ENCODE data around the gene SLC29A3.
"Not testable (repeated sequence)": the region's sequence is repeated elsewhere in the genome, so short reads cannot be mapped to it uniquely, and the experiment has no call there.

The SLC29A3 gene

DNA sequence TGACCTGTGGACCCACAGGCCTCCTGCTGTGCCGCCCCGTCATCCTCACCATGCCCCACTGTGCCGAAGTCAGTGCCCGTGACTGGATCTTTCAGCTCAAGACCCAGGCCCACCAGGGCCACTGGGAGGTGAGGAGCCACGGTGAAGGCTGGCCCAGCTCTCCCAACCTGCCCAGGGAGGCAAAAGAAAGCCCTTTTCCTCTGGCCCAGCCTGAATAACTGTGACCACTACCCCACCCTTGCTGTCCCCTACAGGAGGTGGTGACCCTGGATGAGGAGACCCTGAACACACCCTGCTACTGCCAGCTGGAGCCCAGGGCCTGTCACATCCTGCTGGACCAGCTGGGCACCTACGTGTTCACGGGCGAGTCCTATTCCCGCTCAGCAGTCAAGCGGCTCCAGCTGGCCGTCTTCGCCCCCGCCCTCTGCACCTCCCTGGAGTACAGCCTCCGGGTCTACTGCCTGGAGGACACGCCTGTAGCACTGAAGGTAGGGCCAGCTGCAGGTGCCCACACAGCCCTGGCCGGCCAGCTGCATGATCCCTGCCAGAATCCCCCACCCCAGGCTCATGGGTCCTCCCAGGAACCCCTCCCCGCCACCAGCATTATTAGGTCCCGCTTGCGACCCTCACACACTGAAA is 25.5 kb upstream of the SLC29A3 start:
- CTCF ChIA-PET, result interaction anchor here (1.0 kb wide), 1 partner anchor 9 kb away, joined by 5 read pairs; no protein-coding TSS in a partner anchor
- DNase-seq (ENCODE audit: extremely low spot score), result no peak
- TF ChIP-seq ZNF384 (IDR thresholded peaks at IDR 0.05) (no peak), LEF1 (IDR thresholded peaks at IDR 0.05; ENCODE audit: borderline replicate concordance) (no peak), FOXK2 (IDR thresholded peaks at IDR 0.05) (no peak), FOXA1 (IDR thresholded peaks at IDR 0.05) (no peak), L3MBTL2 (conservative IDR thresholded peaks at IDR 0.05) (no peak), FOXM1 (IDR thresholded peaks at IDR 0.05; ENCODE audit: borderline replicate concordance) (no peak), BHLHE40 (IDR thresholded peaks at IDR 0.05; ENCODE audit: borderline replicate concordance) (no peak), ELF4 (IDR thresholded peaks at IDR 0.05) (no peak), HDGF (IDR thresholded peaks at IDR 0.05; ENCODE audit: borderline replicate concordance) (no peak), SP1 (IDR thresholded peaks at IDR 0.05) (no peak), TARDBP (IDR thresholded peaks at IDR 0.05) (no peak), CTBP1 (IDR thresholded peaks at IDR 0.05; ENCODE audit: borderline replicate concordance) (no peak)
- TF ChIP-seq, protein P1, sequence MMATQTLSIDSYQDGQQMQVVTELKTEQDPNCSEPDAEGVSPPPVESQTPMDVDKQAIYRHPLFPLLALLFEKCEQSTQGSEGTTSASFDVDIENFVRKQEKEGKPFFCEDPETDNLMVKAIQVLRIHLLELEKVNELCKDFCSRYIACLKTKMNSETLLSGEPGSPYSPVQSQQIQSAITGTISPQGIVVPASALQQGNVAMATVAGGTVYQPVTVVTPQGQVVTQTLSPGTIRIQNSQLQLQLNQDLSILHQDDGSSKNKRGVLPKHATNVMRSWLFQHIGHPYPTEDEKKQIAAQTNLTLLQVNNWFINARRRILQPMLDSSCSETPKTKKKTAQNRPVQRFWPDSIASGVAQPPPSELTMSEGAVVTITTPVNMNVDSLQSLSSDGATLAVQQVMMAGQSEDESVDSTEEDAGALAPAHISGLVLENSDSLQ (IDR thresholded peaks at IDR 0.05), result no peak

GRCh38 chr10:71294091-71294561 is 24.9 kb upstream of the SLC29A3 start:
- ChIA-PET POLR2A (no interaction called here), CTCF (no interaction called here)
- TF ChIP-seq ZNF384 (IDR thresholded peaks at IDR 0.05) (no peak), FOXA1 (IDR thresholded peaks at IDR 0.05) (no peak), BHLHE40 (IDR thresholded peaks at IDR 0.05; ENCODE audit: borderline replicate concordance) (no peak), FOXK2 (IDR thresholded peaks at IDR 0.05) (no peak), FOXM1 (IDR thresholded peaks at IDR 0.05; ENCODE audit: borderline replicate concordance) (no peak), ELF4 (IDR thresholded peaks at IDR 0.05) (no peak), HDGF (IDR thresholded peaks at IDR 0.05; ENCODE audit: borderline replicate concordance) (no peak)
- TF ChIP-seq, protein P1 (IDR thresholded peaks at IDR 0.05), result no peak
- no peak for DNase-seq (ENCODE audit: extremely low spot score)

More for the DNA sequence above, 25.5 kb upstream of the SLC29A3 start:
- POLR2A ChIA-PET, result no interaction called here

- CTCF ChIA-PET, result no interaction called here
- TF ChIP-seq SP1 (IDR thresholded peaks at IDR 0.05) (no peak), LEF1 (IDR thresholded peaks at IDR 0.05; ENCODE audit: borderline replicate concordance) (no peak)
- POLR2A ChIA-PET, result no interaction called here
- DNase-seq (ENCODE audit: extremely low spot score), result no peak
Measured at GRCh38 chr10:71294856-71295255, 24.2 kb upstream of the SLC29A3 start.

DNA sequence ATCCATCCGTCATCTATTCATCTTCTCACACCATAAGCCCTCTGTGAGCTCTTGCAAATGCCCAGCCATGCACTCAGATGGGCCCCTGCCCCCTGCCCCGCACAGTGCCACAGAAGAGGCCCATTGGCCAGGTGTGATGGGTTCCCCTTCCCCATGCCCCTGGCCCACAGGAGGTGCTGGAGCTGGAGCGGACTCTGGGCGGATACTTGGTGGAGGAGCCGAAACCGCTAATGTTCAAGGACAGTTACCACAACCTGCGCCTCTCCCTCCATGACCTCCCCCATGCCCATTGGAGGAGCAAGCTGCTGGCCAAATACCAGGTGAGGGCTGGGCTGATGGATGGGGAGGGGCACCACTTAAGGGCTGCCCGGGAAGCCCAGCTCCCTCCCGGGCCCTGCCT is 23.4 kb upstream of the SLC29A3 start:
- no peak for TF ChIP-seq CTBP1 (IDR thresholded peaks at IDR 0.05; ENCODE audit: borderline replicate concordance)
- no peak for TF ChIP-seq FOXK2 (IDR thresholded peaks at IDR 0.05)
- ChIA-PET POLR2A (no interaction called here), CTCF (interaction anchor here (0.6 kb wide), 1 partner anchor 16 kb away, joined by 5 read pairs; no protein-coding TSS in a partner anchor)
- DNase-seq (ENCODE audit: extremely low spot score), result no peak

DNA sequence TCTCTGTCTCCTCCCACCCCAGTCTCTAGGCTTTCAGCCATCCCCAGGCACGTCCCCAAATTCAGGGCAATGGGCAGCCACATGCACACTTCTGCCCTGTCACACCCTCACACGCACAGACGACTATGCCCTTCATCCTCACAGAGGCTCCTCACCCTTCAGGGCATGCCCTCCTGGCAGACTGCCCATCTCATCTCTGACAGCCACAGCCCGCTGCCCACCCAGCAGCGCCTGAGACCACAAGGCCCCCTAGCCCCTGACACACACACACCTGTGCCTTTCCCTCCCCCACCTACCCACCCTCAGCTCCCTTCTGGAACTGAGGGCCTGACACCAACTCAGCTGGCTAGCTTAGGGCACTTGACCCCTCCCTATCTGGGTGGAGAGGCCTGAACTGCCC is 23.0 kb upstream of the SLC29A3 start:
- ChIA-PET CTCF (interaction anchor here (0.6 kb wide), 1 partner anchor 15 kb away, joined by 5 read pairs; no protein-coding TSS in a partner anchor), POLR2A (no interaction called here)
- DNase-seq (ENCODE audit: extremely low spot score), result no peak
- TF ChIP-seq BHLHE40 (IDR thresholded peaks at IDR 0.05; ENCODE audit: borderline replicate concordance), result no peak
- TF ChIP-seq ARNT (IDR thresholded peaks at IDR 0.05), result no peak
- no peak for TF ChIP-seq CTBP1 (IDR thresholded peaks at IDR 0.05; ENCODE audit: borderline replicate concordance)
- no peak for TF ChIP-seq FOXK2 (IDR thresholded peaks at IDR 0.05)
- no peak for TF ChIP-seq HDGF (IDR thresholded peaks at IDR 0.05; ENCODE audit: borderline replicate concordance)
- TF ChIP-seq, protein P1 (IDR thresholded peaks at IDR 0.05), result no peak
- TF ChIP-seq FOXA1 (IDR thresholded peaks at IDR 0.05), result no peak
- TF ChIP-seq SUZ12 (IDR thresholded peaks at IDR 0.05), result no peak
- no peak for TF ChIP-seq LEF1 (IDR thresholded peaks at IDR 0.05; ENCODE audit: borderline replicate concordance)
- TF ChIP-seq FOXM1 (IDR thresholded peaks at IDR 0.05; ENCODE audit: borderline replicate concordance), result no peak
- no peak for TF ChIP-seq ZNF384 (IDR thresholded peaks at IDR 0.05)
- no peak for TF ChIP-seq ELF4 (IDR thresholded peaks at IDR 0.05)
- no peak for TF ChIP-seq L3MBTL2 (conservative IDR thresholded peaks at IDR 0.05)

DNA sequence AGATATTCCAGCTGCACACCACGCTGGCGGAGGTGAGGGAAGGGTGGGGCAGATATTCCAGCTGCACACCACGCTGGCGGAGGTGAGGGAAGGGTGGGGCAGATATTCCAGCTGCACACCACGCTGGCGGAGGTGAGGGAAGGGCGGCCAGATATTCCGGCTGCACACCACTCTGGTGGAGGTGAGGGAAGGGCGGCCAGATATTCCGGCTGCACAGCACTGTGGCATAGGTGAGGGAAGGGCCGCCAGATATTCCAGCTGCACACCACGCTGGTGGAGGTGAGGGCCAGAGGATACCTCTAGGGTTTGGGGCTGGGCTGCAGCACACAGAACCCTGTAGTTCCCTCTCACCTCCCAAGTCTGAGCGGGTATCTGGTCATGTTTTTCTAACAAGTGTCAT is 22.2 kb upstream of the SLC29A3 start:
- POLR2A ChIA-PET; CTCF ChIA-PET; DNase-seq (ENCODE audit: extremely low spot score): not testable (repeated sequence)

DNA sequence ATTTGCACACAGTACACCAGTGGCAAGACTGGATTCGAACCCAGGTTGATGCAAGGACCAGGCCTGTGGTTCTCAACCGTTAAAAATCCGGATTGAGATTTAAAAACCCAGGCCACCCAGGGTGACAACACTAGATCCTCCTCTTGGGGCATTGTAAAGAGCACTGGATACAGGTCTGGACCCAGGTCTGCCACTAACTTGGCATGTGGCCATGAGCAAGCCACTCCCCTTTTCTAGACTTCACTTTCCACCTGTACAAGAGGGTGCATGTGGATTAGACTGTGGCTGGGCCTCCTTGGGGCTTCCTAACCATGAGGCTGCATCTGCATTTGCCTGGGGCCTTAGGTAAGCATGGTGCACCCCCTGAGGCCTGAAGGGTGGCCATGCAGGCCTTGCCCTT is 21.7 kb upstream of the SLC29A3 start:
- no peak for TF ChIP-seq CTBP1 (IDR thresholded peaks at IDR 0.05; ENCODE audit: borderline replicate concordance)
- no peak for TF ChIP-seq FOXM1 (IDR thresholded peaks at IDR 0.05; ENCODE audit: borderline replicate concordance)
- TF ChIP-seq BHLHE40 (IDR thresholded peaks at IDR 0.05; ENCODE audit: borderline replicate concordance), result no peak
- TF ChIP-seq HDGF (IDR thresholded peaks at IDR 0.05; ENCODE audit: borderline replicate concordance), result no peak
- no peak for TF ChIP-seq L3MBTL2 (conservative IDR thresholded peaks at IDR 0.05)
- no peak for TF ChIP-seq TARDBP (IDR thresholded peaks at IDR 0.05)
- no peak for TF ChIP-seq FOXA1 (IDR thresholded peaks at IDR 0.05)
- TF ChIP-seq NFRKB (IDR thresholded peaks at IDR 0.05), result no peak
- TF ChIP-seq ARNT (IDR thresholded peaks at IDR 0.05), result no peak
- no peak for TF ChIP-seq FOXK2 (IDR thresholded peaks at IDR 0.05)
- DNase-seq (ENCODE audit: extremely low spot score), result no peak
- CTCF ChIA-PET, result interaction anchor here (0.6 kb wide), 2 partner anchors 121 to 194 kb away, joined by 3 to 6 read pairs; no protein-coding TSS in a partner anchor
- POLR2A ChIA-PET, result no interaction called here

Measured in HEK293T (cell line).